HG03097 (cell line): ENCODE results near the gene FRMPD4.

Experiments
- ATAC-seq: cut with Tn5 transposase; IDR thresholded peaks from one replicate; pipeline ENCODE4 v1.9.1; 2021; ENCODE audit not compliant: unreplicated experiment, low FRiP score

The FRMPD4 gene

DNA sequence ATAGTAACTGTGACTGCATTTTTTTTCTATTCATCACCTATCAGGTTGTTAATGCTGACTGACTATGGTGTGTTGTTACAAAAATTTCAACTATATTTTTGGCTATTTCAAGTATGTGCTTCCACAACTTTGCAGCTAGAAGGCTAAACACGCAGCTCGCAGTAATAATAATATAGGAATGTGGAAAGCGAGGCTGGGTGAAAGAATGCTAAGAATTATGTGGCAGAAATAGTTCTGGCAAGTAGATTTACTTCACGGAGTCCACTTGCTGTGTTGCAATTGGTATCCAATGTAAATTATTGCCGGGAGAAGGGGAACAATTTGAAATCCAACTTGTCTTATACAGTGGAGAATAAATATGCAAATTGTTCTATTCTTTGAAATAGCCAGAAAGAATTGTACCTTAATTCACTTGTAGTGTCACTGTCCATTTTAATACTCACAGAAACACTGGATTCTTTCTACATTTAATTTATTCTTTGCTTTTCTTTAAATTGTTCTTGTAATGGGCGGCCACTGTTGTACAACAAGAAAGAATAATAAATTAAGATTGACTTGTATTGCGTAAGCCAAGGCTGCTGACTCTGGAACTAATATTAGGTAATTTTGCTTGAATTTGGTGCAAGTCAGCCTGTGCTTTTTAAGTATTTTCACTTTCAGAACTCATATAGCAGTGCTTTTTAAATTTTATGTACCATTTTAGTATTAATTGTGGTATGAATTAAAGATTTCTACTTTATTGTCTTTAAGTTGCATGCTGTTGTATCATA lies 154.9 kb downstream of the FRMPD4 start:
- ATAC-seq, result no peak

DNA sequence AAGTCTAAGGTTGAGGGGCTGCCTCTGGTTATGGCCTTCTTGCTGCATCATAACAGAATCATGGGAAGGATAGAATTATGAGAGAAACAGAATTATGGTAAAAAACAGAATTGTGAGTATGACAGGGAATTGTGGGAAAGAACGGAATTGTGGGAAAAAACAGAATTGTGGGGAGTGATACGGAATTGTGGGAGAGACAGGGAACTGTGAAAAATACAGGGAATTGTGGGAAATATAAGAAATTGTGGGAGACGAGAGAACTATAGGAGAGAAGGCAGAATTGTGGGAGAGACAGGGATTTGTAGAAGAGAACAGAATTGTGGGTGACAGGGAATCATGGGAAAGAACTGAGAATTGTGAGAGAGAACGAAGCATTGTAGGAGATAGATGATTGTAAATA lies 159.1 kb downstream of the FRMPD4 start:
- ATAC-seq, result no peak

DNA sequence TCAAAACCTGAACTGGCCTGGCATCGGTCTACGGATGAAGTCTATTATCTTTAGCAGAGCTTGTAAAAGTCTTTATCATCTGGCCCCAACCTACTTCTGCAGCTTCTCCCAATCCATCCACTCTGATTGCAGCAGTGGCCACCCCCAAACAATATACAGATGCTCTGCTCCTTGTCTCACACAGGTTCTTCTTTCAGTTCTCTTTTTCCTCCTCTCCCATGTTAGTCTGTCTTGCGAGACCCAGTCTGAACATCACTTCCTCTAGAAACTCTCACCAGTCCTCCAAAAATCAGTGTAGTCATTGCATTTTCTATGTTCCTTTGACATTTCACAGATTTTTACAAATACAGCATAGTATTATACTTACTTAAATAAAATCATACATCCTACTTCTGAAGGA lies 163.0 kb downstream of the FRMPD4 start:
- ATAC-seq, result no peak

DNA sequence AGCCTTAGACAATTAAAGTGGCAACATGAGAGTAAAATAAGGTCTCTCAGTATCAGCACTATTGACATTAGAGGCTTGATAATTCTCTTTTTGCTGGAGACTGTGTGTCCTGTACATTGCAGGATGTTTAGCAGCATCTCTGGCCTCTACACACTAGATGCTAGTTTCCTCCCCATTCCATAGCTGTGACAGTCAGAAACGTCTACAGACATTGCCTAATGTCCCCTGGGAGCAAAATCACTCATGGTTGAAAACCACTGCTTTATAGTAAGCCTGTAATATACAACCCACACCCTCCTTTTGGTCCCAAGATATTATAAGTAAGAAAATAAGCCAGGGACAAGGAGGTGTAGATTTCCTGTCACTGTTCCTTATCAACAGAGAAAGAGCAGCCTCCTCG lies 166.0 kb downstream of the FRMPD4 start:
- ATAC-seq, result no peak

DNA sequence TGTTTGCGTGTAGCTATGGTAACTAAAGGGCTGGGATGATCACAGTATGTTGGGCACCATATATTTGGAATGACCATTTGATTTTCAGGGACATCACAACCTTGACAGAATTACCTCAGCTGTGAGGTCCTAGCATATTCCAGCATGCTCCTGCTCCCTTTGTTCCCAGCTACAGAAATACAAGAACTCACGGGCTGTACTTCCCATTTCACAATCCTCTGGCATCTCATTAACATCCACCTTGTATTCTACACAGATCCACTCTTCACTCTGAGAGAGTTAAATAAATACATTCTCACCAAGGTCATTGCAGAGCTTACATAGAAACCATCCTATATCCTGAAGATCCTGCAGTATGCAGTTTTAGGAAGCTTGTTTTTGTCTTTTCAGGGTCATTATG lies 169.7 kb downstream of the FRMPD4 start:
- no peak for ATAC-seq

DNA sequence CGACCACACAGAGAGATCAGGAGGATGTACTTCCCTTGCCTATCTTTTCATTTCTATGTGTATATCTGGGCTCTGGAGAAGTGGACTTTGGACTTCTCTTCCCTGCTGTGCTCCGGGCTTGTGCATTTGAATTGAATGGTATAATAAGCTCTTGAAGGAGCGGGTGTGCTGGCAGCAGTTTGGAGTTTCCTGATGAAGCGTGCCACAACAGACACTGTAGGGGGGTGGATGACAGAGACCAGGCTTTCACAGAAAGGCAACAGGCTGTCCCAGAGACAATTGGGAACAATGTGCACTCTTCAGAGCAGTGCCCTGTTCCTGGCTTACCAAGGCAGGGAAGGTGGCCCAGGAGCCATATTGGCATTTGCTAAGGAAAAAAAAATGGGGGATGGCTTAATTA lies 170.1 kb downstream of the FRMPD4 start:
- ATAC-seq, result no peak

DNA sequence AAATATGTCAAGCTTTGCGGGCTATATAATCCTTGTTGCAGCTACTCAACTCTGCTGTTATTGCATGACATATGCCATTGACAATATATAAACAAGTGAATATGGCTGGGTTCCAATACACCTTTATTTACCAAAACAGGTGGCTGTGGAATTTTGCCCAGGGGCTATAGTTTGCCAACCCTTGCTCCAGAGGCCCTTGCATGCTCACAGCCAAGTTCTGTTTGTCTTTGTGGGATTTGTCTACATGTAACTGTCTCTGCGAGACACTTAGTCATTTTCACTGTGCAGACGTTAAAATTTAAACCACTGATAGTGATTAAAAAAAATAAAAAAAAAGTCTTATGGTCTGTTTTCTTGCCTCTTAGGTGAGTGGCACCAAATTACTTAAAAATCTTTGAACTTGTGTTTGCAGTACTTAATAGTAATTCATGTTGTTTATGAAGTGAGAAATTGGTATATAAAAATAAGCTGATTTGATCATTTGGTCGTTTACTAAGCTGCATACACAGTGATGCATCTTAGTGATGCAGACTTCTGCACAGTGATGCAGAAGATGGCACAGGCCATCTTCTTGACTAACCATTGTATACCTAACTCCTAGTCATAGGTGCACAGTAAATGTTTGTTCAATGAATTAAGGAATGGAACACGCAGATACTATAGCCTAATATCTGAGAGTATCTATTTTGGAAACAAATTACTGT lies 170.9 kb downstream of the FRMPD4 start:
- no peak for ATAC-seq

DNA sequence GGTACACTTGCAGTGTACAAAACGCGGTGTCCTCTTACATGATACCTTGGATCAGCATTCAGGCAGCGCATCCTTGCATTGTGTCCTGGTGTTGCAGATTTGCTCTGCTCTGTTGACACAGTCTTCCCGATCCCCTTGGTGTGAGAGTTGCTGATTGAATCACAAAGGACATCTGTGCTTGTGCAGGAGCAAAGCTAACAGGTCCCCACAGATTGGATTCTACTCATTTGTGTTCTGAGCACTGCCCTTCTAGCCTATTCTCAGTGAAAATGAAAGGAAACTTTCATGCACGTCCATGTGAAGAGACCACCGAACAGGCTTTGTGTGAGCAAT lies 171.4 kb downstream of the FRMPD4 start:
- no peak for ATAC-seq

DNA sequence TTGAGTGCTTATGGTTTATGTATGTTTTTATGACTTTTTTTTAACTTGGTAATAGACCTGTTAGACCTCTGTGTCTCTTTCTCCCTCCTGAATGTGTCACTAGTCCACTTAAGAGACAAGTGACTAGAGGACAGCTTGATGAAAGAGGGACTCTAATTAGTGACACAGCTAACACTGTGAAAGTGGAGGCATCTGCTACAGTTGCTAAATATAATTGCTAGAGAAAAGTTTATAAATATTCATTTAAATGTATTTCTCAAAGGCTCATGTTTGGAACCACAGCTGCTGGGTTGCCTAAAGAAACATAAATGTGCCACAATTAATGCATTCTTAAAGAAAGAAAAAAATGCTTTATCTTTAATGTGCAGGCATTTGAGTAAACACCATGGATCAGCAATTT lies 176.4 kb downstream of the FRMPD4 start:
- ATAC-seq, result no peak

DNA sequence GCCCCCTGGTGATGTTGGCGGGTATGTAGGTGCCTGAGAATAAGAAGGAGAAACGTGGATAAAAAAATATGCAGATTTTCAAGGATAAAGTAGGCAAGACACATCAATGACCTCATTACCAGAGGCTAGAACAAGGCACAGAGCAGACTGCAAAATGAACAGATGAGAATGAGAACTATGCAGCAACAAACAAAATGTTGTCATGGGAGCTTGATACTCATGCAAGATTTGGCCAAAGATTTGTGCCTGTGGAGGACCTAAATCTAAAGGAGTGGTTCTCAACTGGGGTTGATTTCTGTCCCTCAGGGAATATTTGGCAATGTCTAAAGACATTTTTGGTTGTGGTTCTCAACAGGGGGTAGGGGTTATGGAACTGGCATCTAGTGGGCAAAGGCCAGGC lies 177.3 kb downstream of the FRMPD4 start:
- no peak for ATAC-seq

DNA sequence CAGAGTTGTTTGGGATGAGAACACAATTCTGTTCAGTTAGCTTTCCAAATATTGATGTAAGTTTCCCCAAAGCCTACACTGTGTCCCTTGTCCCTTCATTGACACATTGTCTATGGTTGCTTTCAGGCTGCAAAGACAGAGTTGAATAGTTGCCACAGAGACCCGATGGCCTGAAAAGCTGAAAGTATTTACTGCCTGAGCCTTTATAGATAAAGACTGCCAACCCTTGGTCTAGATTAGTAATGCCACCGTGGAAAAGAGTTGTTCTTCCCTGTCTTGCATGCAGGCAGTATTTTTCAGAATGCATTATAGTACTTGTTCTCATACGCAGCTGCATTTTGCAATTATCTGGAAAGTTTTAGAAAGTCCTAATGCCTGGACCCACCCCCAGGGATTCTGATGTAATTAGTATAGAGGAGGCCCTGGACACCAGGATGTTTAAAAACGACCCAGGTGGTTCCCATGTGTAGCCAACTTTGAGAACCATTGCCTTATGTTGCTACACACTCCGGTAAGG lies 180.8 kb downstream of the FRMPD4 start:
- ATAC-seq, result no peak

DNA sequence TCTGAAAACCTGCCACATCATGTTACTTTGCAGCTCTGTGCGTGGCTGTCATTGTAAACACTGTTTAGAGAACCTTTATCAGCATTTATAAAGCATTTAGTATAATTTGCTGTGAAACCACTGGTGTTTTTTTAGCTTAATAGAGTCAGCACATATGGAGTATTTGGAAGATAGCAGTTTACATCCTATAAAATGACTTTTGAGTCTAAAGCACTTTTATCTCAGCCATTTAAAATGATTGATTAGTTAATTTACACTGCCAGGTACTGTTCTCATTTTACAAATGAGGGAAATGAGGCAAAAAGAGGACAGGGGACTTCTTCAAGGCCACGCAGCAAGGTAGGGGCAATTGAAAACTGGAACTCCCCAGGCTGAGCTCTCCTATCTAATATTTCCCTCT lies 181.7 kb downstream of the FRMPD4 start:
- ATAC-seq, result no peak

DNA sequence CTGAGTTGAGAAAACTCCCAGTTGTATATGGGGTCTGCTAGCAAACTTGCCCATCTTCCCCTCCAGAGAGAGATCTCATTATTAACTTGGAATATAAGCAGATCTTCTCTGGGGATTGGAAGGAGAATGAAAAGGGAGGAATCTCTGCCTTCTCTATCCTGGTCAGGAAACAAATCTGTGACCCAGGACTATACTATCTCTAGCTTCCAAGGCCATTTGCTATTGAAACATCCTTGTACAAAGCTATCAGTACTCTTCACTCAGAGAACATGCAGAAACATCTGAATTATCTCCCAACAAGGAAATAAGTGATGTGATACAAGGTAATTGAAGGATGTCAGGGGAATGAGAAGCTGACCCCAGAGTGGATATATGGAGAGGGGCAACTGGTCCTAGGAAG lies 183.8 kb downstream of the FRMPD4 start:
- ATAC-seq, result no peak

DNA sequence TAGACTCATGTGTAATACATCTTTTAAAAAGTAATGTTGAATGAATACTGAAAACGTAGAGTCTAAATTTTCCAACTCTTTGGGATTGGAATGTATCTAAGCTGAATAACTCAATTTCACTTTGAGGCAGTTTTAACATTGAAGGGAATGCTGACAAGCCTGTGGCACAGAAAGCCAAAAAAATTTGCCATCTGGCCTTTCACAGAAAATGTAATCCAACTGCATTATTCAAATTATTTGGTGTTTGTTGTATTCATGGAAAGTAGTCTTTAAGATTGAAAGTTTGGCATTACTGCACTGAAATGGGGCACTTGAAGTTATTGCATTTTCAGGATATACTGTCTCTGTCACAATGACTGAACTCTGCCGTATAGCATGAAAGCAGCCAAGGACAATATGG lies 186.9 kb downstream of the FRMPD4 start:
- no peak for ATAC-seq

DNA sequence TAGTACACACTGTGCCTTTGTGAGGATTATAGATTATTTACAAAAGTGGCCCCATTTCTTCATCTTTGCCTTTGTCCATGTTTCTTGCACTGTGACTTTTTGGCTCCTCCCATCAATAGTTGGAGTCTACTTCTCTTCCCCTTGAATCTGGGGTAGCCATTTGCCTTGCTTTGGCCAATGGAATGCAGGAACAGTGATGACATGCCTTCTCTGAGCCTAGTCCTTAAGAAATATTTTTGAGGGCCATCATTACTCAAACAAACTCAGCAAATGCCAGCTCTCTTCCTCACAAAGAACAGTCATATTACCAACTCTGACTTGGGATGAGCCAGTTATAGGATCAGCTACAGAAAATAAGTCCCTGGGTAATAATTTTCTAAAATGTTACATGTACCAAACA lies 189.6 kb downstream of the FRMPD4 start:
- no peak for ATAC-seq

DNA sequence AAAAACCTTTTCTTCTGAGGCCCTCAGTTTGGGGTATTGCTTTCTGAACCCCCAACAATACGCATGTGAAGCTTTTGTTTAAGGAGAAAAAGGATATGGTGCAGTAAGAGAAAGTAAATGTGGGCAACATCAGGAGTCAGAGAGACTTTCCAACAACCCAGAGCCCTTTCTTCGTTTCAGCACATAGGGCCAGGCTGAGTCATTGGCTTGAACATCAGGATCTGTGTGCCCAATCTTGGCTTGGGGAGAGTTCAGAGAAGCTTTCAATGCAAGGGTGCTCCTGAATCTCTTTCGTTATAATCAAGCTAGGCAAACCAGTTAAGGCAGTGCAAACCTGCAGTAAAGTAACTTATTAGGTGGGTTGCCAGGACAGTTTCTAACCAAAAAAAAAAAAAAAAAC lies 191.2 kb downstream of the FRMPD4 start:
- ATAC-seq, result no peak

DNA sequence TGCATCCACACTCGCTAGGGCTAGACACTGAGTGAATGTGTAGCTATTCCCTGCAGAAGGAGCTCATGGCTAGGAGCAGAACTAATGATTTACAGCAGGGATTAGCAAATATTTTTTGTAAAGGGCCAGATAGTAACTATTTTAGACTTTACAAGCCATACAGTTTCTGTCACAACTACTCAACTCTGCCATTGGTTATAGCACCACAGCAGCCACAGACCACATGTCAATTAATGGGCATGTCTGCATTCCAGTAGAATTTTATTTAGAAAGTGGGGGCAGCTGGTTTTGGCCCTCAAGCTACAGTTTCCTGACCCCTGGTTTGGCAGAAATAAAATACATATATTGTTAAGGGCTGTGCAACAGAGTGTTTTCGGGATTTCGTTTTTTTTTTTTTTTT lies 192.6 kb downstream of the FRMPD4 start:
- ATAC-seq, result no peak

DNA sequence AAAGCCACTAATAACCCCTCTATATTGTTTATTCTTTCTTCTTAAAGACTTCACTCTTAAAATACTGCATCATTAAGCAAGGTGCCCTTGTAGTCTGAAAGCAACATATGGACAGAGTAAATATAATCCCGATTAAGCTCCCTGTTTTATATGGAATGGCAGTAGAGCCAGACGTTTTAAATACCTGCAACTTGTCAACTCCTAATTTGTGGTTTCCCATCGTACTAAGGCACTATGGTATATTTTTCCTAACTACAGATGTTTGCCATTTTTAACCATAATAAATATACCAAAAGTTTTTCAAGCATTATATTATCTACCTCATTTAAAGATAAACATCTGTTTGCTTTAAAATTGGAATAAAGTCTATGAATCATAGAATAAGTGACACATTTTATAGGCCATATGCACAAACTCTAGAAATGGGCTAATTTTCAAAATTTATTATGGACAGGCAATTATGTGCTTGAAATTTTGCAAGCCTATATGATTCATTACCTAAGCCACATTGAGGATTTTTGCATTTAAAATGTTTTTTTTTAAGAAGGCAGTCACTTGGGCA lies 194.6 kb downstream of the FRMPD4 start:
- no peak for ATAC-seq

DNA sequence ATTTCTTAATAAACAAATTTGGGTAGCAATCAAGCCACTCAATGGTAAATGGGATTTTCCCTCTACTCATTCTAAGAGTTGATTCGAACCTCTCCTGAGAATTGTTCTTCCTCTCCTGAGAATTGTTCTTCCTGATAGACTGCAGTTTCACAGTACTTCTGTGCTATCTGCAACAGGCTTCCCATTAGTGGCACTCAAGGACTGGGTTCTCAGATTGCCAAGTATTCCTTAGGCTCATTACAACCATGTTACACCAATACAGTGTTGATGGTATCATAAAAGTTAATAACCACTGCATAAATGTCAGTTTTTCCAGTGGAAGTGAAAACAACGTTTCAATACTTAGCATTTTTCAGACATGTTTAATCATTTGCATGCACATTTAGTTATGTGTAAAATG lies 201.6 kb downstream of the FRMPD4 start:
- no peak for ATAC-seq

DNA sequence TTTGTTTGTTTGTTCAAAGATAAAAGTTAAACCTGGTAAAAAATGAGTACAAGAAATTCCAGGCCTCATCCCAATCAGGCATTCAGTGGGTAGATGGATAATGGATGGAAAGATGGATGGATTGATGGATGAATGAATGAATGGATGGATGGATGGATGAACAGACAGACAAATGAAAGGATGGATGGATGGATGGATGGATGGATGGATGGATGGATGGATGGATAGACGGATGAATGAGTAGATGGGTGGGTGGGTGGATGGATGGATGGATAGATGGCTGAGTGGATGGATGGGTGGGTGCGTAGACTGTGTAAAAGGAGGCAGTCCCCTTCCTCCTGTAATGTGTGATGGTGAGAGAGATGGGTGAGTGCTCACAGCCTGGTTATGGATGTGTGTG lies 206.7 kb downstream of the FRMPD4 start:
- no peak for ATAC-seq

DNA sequence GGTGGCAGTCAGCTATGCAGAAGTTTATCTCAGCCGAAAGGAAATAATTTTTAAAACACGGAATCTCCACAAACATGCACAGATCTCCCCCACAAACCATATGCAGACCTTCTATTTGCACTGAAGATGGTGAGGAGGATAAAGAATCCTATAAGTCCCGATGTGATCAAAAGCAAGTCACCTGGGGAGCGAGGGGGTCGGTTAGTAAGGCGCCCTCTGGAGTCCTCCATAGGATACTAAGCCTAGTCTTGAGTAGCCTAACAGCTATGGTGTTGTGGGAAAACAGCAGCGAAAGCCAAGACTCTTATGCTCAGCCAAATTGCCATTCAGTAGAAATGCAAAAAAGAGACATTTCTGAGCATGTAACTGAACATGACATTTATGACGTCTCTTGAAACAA lies 210.9 kb downstream of the FRMPD4 start:
- no peak for ATAC-seq

DNA sequence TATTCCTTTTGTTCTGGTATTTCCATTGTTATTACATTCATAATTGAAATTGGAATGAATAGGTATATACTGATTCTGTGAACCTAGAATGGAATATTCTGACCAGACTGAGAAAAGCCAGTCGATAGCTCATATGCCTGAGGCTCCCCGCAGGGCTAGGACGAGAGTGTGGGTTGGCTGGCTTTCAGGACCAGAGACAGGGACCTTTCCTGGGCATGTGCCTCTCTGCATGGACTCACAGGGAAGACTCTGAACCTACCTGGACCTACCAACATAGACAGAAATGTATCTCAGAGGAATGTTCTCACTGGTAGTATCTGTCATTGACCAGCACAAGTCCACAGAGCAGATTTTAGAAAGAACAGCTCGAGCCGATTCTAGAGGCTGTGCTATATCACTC lies 214.6 kb downstream of the FRMPD4 start:
- ATAC-seq, result no peak
